GM12878 (cell line): ENCODE measurements around the gene LGALS3.

ENCODE experiments used
- ESRRA ChIP-seq: IDR thresholded peaks from 2 replicates; pipeline ENCODE4 v1.6.1; 2012; ENCODE audit warnings: mild to moderate bottlenecking, low read length, improper control_type of control experiment
- NR2C2 ChIP-seq: IDR thresholded peaks from 2 replicates; pipeline ENCODE4 v1.6.1; 2011; ENCODE audit warnings: borderline replicate concordance, low read depth; ENCODE audit not compliant: control insufficient read depth, insufficient read length
- PAX5 ChIP-seq: IDR thresholded peaks from 2 replicates; pipeline ENCODE4 v1.6.1; 2011; ENCODE audit warnings: low read depth, low read length, borderline replicate concordance
- POLR2A ChIP-seq: IDR thresholded peaks from 2 replicates; pipeline ENCODE4 v1.6.1; 2011; ENCODE audit warnings: low read depth, mild to moderate bottlenecking, low read length
- RAD21 ChIP-seq: IDR thresholded peaks from 2 replicates; pipeline ENCODE4 v1.6.1; 2011; ENCODE audit warnings: mild to moderate bottlenecking, low read depth, low read length, moderate library complexity; ENCODE audit not compliant: insufficient read depth
- SMC3 ChIP-seq: IDR thresholded peaks from 2 replicates; pipeline ENCODE4 v1.6.1; 2011; ENCODE audit warnings: low read length, improper control_type of control experiment, borderline replicate concordance
- SPI1 ChIP-seq: IDR thresholded peaks from 2 replicates; pipeline ENCODE4 v1.6.1; 2011; ENCODE audit warnings: low read depth, mild to moderate bottlenecking, low read length, moderate library complexity, borderline replicate concordance; ENCODE audit not compliant: insufficient read depth
- STAT1 ChIP-seq: fragments of 450-650 bp; conservative IDR thresholded peaks from 2 replicates; pipeline ENCODE4 v1.6.1; 2014; ENCODE audit warnings: antibody characterized with exemption, mild to moderate bottlenecking
- SUZ12 ChIP-seq: fragments of 200-600 bp; sonication (generic); IDR thresholded peaks from one replicate; pipeline ENCODE4 v1.6.1; 2018; ENCODE audit warnings: antibody characterized with exemption, mild to moderate bottlenecking; ENCODE audit not compliant: unreplicated experiment
- TF ChIP-seq, protein P1 (sequence below), 3 experiments: IDR thresholded peaks in 2 of 3; conservative IDR thresholded peaks in 1 of 3; 2 replicates each; pipeline ENCODE4 v1.5.1; 2011; ENCODE audit warnings: low read depth in 3 of 3, low read length in 3 of 3, mild to moderate bottlenecking in 3 of 3, control low read depth in 2 of 3, moderate library complexity in 2 of 3, inconsistent platforms in 1 of 3, mixed read lengths in 1 of 3; ENCODE audit not compliant: control insufficient read depth in 2 of 3, insufficient read depth in 1 of 3; ENCODE audit errors: extremely low read depth in 1 of 3
- TF ChIP-seq, protein P2 (sequence below): fragments of 450-650 bp; IDR thresholded peaks from 2 replicates; pipeline ENCODE4 v1.6.1; 2017; ENCODE audit warnings: mild to moderate bottlenecking
- TF ChIP-seq, protein P3 (sequence below): IDR thresholded peaks from 2 replicates; pipeline ENCODE4 v1.6.1; 2011; ENCODE audit warnings: low read depth, mild to moderate bottlenecking, low read length, moderate library complexity, borderline replicate concordance; ENCODE audit errors: extremely low read depth

DNA sequence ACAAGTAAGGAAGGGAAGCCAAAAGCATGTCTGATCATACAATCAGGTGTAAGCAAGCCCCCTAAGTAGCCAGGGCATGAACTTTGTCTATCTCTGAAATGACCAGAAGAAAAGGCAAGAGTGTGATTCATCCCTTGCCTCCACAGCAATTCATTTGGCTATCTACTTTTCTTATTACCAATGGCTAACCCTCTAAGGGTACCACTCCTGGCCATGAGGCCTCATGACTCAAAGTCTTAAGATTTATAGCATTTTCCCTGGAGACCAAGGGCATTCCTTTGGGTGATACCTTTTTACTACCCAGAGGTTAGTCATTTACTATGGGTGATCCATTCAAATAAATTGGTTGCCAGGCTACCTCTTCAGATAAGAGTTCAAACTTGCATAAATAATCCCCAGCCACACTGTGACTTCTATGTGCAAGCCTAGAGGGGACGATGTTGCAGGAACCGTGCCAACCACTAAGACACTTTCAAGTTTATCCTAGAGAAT, 1.5 kb upstream of the LGALS3 start:
- TF ChIP-seq, protein P1, sequence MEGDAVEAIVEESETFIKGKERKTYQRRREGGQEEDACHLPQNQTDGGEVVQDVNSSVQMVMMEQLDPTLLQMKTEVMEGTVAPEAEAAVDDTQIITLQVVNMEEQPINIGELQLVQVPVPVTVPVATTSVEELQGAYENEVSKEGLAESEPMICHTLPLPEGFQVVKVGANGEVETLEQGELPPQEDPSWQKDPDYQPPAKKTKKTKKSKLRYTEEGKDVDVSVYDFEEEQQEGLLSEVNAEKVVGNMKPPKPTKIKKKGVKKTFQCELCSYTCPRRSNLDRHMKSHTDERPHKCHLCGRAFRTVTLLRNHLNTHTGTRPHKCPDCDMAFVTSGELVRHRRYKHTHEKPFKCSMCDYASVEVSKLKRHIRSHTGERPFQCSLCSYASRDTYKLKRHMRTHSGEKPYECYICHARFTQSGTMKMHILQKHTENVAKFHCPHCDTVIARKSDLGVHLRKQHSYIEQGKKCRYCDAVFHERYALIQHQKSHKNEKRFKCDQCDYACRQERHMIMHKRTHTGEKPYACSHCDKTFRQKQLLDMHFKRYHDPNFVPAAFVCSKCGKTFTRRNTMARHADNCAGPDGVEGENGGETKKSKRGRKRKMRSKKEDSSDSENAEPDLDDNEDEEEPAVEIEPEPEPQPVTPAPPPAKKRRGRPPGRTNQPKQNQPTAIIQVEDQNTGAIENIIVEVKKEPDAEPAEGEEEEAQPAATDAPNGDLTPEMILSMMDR (IDR thresholded peaks at IDR 0.05 in 2 of 3, conservative IDR thresholded peaks at IDR 0.05 in 1 of 3; ENCODE audit: control insufficient read depth in 2 of 3, extremely low read depth in 1 of 3, insufficient read depth in 1 of 3, low read depth in 3 of 3, low read length in 3 of 3): no peak
- no peak for TF ChIP-seq ESRRA
- TF ChIP-seq, protein P2, sequence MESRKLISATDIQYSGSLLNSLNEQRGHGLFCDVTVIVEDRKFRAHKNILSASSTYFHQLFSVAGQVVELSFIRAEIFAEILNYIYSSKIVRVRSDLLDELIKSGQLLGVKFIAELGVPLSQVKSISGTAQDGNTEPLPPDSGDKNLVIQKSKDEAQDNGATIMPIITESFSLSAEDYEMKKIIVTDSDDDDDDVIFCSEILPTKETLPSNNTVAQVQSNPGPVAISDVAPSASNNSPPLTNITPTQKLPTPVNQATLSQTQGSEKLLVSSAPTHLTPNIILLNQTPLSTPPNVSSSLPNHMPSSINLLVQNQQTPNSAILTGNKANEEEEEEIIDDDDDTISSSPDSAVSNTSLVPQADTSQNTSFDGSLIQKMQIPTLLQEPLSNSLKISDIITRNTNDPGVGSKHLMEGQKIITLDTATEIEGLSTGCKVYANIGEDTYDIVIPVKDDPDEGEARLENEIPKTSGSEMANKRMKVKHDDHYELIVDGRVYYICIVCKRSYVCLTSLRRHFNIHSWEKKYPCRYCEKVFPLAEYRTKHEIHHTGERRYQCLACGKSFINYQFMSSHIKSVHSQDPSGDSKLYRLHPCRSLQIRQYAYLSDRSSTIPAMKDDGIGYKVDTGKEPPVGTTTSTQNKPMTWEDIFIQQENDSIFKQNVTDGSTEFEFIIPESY: no peak
- no peak for TF ChIP-seq NR2C2
- no peak for TF ChIP-seq SMC3
- no peak for TF ChIP-seq POLR2A
- TF ChIP-seq STAT1: no peak
- no peak for TF ChIP-seq RAD21
- no peak for TF ChIP-seq SUZ12
- TF ChIP-seq PAX5: no peak
- TF ChIP-seq, protein P3, sequence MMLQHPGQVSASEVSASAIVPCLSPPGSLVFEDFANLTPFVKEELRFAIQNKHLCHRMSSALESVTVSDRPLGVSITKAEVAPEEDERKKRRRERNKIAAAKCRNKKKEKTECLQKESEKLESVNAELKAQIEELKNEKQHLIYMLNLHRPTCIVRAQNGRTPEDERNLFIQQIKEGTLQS: no peak
- no peak for TF ChIP-seq SPI1
